ENCODE data around the gene KLHL42. TPM values are rescaled to one million over a fixed set of nuclear protein-coding genes. Genes with fewer than 3 reads are reported as not detected.

KLHL42 gene
- total RNA-seq, 1 donor from 2014 or later: 5.5 TPM

DNA sequence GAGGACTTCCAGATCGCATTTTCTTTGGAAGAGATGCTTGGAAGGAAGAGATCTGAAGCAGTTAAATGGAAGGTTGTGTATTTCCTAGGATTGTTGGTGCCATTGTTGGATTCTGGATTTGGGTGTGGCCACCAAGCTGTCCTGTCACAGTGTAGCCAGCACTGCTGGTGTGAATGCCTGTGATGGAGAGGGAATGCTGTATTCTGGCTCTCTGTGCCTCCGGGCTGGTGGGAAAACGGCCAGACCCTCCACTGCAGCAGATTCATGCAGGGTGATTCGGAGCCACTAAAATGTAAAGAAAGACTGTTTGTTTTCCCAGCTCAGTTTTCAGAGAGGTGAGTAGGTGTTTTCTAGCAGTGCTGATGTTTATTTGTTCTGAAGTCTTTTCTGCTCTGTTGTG, 30.7 kb downstream of the KLHL42 start:
- no peak overlapping the region for H3K4me3 ChIP-seq
- H3K36me3 ChIP-seq: no peaks in the 10 kb centered on the region
- no peaks in the 10 kb centered on the region for H3K9me3 ChIP-seq (replicated peaks)
- no peak for DNase-seq
- H3K27ac ChIP-seq (replicated peaks): no peak overlapping the region
- H3K27me3 ChIP-seq (ENCODE audit: low read depth): peaks cover 22% of the 10 kb centered on the region
- intact Hi-C loops (cut with micrococcal nuclease): no loop called here
- TF ChIP-seq, protein P1, sequence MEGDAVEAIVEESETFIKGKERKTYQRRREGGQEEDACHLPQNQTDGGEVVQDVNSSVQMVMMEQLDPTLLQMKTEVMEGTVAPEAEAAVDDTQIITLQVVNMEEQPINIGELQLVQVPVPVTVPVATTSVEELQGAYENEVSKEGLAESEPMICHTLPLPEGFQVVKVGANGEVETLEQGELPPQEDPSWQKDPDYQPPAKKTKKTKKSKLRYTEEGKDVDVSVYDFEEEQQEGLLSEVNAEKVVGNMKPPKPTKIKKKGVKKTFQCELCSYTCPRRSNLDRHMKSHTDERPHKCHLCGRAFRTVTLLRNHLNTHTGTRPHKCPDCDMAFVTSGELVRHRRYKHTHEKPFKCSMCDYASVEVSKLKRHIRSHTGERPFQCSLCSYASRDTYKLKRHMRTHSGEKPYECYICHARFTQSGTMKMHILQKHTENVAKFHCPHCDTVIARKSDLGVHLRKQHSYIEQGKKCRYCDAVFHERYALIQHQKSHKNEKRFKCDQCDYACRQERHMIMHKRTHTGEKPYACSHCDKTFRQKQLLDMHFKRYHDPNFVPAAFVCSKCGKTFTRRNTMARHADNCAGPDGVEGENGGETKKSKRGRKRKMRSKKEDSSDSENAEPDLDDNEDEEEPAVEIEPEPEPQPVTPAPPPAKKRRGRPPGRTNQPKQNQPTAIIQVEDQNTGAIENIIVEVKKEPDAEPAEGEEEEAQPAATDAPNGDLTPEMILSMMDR (IDR thresholded peaks at IDR 0.05; ENCODE audit: borderline replicate concordance): no peak
- no peaks in the 10 kb centered on the region for H3K4me1 ChIP-seq

DNA sequence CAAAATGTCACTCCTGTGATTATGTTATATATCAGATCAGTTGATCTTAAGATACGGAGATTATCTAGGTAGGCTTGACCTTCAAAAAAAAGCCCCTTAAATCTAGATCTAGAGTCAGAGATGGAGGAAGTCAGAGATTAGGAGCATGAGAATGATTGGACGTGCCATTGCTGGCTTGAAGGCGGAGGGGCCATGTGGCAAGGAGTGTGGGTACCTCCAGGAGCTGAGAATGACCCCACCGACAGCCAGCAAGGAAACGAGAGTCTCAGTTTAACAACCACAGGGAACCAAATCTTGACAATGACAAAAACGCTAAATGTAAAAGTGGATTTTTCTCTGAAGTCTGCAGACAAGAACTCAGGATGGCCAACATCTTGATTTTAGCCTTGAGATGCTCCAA, 32.5 kb downstream of the KLHL42 start:
- Histone ChIP-seq H3K9me3 (replicated peaks) (peaks cover 6% of the 10 kb centered on the region), H3K36me3 (no peaks in the 10 kb centered on the region), H3K4me3 (no peak overlapping the region), H3K4me1 (no peaks in the 10 kb centered on the region), H3K27ac (replicated peaks) (no peak overlapping the region), H3K27me3 (ENCODE audit: low read depth) (peaks cover 22% of the 10 kb centered on the region)
- intact Hi-C loops (cut with micrococcal nuclease): no loop called here
- TF ChIP-seq, protein P1 (IDR thresholded peaks at IDR 0.05; ENCODE audit: borderline replicate concordance): no peak
- DNase-seq: no peak

DNA sequence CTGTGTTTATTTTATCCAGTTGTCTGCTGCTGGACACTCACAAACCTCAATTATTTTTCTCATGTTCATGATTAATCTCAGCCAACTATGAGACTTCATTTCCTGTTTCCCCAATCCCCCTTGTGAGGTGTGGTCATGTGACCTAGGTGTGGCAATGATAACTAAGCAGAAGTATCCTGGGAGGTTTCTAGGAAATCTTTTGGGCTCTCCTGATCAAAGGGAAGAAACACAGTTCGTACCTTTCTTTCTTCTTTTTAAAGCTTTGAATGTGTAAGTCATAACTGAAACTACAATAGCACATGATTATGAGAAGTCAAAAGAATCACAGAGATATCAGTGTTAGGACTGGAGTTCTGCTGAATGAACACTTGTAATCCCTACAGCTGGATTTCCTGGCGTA, 34.4 kb downstream of the KLHL42 start:
- H3K27me3 ChIP-seq (ENCODE audit: low read depth): peaks cover 22% of the 10 kb centered on the region
- no peak for DNase-seq
- H3K27ac ChIP-seq (replicated peaks): no peak overlapping the region
- peaks cover 6% of the 10 kb centered on the region for H3K9me3 ChIP-seq (replicated peaks)
- TF ChIP-seq, protein P1 (IDR thresholded peaks at IDR 0.05; ENCODE audit: borderline replicate concordance): no peak
- intact Hi-C loops (cut with micrococcal nuclease): no loop called here
- H3K4me1 ChIP-seq: no peaks in the 10 kb centered on the region
- H3K36me3 ChIP-seq: no peaks in the 10 kb centered on the region
- H3K4me3 ChIP-seq: no peak overlapping the region

DNA sequence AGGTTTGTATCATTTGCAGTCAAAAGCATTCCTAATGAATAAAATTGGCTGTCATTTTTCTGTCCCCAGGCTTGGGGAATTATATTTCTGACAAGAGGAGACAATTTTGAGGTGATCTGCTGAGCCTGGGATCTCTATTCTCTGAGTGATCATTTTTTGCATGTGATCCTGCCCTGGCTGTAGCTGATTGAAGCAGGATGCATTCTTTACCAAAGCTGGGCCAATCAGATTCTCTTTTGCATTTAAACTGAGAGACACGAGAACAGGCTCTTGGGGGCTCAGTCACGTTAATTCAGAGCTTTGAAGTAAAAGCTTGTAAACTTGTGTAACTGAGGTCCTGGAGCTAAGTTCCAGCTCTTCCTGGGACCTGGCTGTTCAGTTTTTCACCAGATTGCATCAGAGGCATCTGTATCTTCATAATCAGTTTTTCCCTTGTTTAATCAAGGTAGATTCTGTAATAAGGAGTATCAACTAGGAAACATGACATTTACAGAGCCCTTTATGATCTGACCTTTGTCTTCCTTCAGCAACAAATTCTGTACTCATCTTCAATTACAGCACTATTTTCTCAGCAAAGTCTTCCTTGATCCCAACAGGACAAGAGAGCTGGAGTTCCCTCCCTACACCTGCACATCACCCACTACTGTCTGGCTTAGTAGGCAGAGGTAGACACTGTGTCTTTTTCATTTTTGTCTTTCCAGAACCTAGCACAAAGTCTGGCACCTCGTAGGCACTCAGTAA, 35.0 kb downstream of the KLHL42 start:
- H3K4me3 ChIP-seq: no peak overlapping the region
- peaks cover 6% of the 10 kb centered on the region for H3K9me3 ChIP-seq (replicated peaks)
- DNase-seq: no peak
- no peaks in the 10 kb centered on the region for H3K36me3 ChIP-seq
- intact Hi-C loops (cut with micrococcal nuclease): no loop called here
- peaks cover 16% of the 10 kb centered on the region for H3K27me3 ChIP-seq (ENCODE audit: low read depth)
- H3K27ac ChIP-seq (replicated peaks): no peak overlapping the region
- no peaks in the 10 kb centered on the region for H3K4me1 ChIP-seq
- TF ChIP-seq, protein P1 (IDR thresholded peaks at IDR 0.05; ENCODE audit: borderline replicate concordance): no peak

DNA sequence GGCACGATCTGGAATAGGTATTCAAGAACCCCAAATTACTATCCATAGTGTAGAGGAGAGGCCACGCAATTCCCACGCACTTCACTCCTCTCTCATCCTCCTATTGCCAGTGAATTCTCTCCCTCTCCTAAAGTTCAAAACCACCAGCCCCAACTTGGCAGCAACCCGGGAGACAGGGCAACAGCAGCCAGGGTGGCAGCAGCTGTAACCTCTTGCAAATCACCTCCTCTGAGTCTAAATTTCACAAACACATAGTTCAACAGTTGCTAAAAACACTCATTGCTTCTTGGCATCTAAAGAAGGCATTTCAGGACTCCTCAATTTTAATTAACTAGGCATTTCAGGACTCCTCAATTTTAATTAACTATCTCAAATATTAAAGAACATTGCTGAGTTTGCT, 37.7 kb downstream of the KLHL42 start:
- TF ChIP-seq, protein P1 (IDR thresholded peaks at IDR 0.05; ENCODE audit: borderline replicate concordance): no peak
- Histone ChIP-seq H3K27ac (replicated peaks) (no peak overlapping the region), H3K36me3 (no peaks in the 10 kb centered on the region), H3K27me3 (ENCODE audit: low read depth) (peaks cover 11% of the 10 kb centered on the region), H3K4me3 (no peak overlapping the region), H3K4me1 (peaks cover 10% of the 10 kb centered on the region), H3K9me3 (replicated peaks) (peaks cover 6% of the 10 kb centered on the region)
- intact Hi-C loops (cut with micrococcal nuclease): no loop called here
- no peak for DNase-seq
